MCF 10A (cell line): ENCODE measurements around the gene KIRREL3. TPM values are rescaled to one million over a fixed set of nuclear protein-coding genes. Genes with fewer than 3 reads are reported as not detected.
A peak's percentile ranks its signal among the peaks of the same experiment; 100 is the strongest.

Experiments
- BruUV-seq: library from RNA; stranded (reverse); fragments of 400-500 nt; replicated peaks from 2 replicates; lab custom pipeline; 2021; lab: Mats Ljungman, UMichigan
- CTCF ChIA-PET: fragments of 300-600 bp; sonication (Branson Sonifier 250); formaldehyde crosslinking; extraction: SDS; loops from one replicate; lab custom pipeline; 2021; ENCODE audit warnings: antibody characterized with exemption, inconsistent platforms; lab: Yijun Ruan, JAX
- POLR2A ChIA-PET: fragments of 300-600, 350-650 bp; sonication (Branson Sonifier 250); formaldehyde crosslinking; extraction: SDS; loops from one replicate; lab custom pipeline; 2020; ENCODE audit warnings: antibody characterized with exemption, inconsistent platforms; lab: Yijun Ruan, JAX
- DNase-seq: peaks from one replicate; pipeline ENCODE4 v3.0.0-alpha.2; 2018; ENCODE audit not compliant: unreplicated experiment
- H3K27ac Mint-ChIP-seq: one replicate; pipeline ENCODE4 v1.8.0; 2022; ENCODE audit warnings: mild to moderate bottlenecking, low read depth, mixed read lengths; ENCODE audit not compliant: unreplicated experiment
- H3K27me3 Mint-ChIP-seq: one replicate; pipeline ENCODE4 v1.8.0; 2022; ENCODE audit warnings: mixed read lengths; ENCODE audit not compliant: insufficient read depth, unreplicated experiment
- H3K36me3 Mint-ChIP-seq: one replicate; pipeline ENCODE4 v1.8.0; 2022; ENCODE audit warnings: mild to moderate bottlenecking, moderate library complexity, mixed read lengths; ENCODE audit not compliant: insufficient read depth, unreplicated experiment
- H3K4me1 Mint-ChIP-seq: one replicate; pipeline ENCODE4 v1.8.0; 2022; ENCODE audit warnings: mixed read lengths; ENCODE audit not compliant: insufficient read depth, unreplicated experiment
- H3K4me3 Mint-ChIP-seq: one replicate; pipeline ENCODE4 v1.8.0; 2022; ENCODE audit warnings: mild to moderate bottlenecking, moderate library complexity, mixed read lengths; ENCODE audit not compliant: unreplicated experiment
- H3K9me3 Mint-ChIP-seq: one replicate; pipeline ENCODE4 v1.8.0; 2022; ENCODE audit warnings: mixed read lengths; ENCODE audit not compliant: unreplicated experiment
- intact Hi-C: fragments of 100-400 bp; cut with micrococcal nuclease; formaldehyde crosslinking; loops from 2 replicates; pipeline ENCODE4 v1.14.1; 2022
- total RNA-seq: library from RNA; stranded (reverse); gene quantifications from 2 replicates; pipeline ENCODE4 v1.2.3, GENCODE V29; 2022
- TF ChIP-seq, protein P1 (sequence below): fragments of 200-600 bp; IDR thresholded peaks from one replicate; pipeline ENCODE4 v1.8.0; 2022; ENCODE audit warnings: antibody characterized with exemption, mild to moderate bottlenecking; ENCODE audit not compliant: unreplicated experiment

KIRREL3 gene
- total RNA-seq, 1 experiment from 2014 or later, result not detected

DNA sequence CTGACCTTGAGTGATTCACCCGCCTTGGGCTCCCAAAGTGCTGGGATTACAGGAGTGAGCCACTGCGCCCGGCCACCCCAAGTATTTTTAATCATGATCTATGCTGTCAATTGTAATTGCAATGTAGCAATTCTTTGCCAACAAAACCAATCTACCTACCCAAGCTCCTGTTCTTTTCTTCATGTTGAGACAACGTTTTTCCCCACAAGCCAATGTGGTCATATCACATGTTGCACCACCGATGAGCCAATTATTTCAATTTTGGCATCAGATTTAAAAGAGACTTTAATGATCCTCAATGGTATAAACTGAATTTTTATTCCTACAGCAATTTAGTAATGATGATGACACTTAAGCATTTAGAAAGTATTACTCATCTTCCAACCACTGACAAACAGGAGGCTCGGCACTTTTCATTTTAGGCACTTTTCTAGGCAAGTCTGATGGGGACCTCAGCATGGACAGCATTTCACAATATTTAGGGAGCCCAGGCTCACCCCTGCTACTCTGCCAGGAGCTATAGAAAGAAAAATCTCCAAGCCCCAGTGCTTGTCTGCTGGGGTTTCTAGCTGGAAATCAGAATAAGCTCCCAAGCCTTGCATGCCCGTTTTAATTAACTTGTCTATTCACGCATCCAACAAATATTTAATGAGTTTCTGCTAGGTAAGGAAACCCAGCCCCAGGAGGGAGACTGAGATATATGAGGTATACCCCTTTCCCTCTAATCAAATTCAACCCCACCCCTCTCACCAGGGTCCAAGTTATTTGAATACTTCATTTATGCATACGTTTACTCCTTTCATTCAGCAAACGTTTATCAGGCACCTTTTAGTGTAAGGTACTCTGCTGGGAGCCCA lies 353.6 kb downstream of the KIRREL3 start:
- H3K27ac Mint-ChIP-seq, result peak overlapping the region; percentile 68
- ChIA-PET CTCF (interaction anchor here (0.5 to 1.6 kb wide), 4 partner anchors 166 to 364 kb away, joined by 3 read pairs; no protein-coding TSS in a partner anchor), POLR2A (interaction anchor here (0.6 kb wide), 1 partner anchor 365 kb away, joined by 4 read pairs; no protein-coding TSS in a partner anchor)
- intact Hi-C loops, result no loop called here
- H3K27me3 Mint-ChIP-seq, result no peaks in the 10 kb centered on the region
- H3K36me3 Mint-ChIP-seq, result no peaks in the 10 kb centered on the region
- no TSS peak for BruUV-seq
- H3K4me1 Mint-ChIP-seq, result peaks cover 20% of the 10 kb centered on the region
- DNase-seq, result peak; percentile 62
- H3K9me3 Mint-ChIP-seq, result no peaks in the 10 kb centered on the region
- TF ChIP-seq, protein P1, sequence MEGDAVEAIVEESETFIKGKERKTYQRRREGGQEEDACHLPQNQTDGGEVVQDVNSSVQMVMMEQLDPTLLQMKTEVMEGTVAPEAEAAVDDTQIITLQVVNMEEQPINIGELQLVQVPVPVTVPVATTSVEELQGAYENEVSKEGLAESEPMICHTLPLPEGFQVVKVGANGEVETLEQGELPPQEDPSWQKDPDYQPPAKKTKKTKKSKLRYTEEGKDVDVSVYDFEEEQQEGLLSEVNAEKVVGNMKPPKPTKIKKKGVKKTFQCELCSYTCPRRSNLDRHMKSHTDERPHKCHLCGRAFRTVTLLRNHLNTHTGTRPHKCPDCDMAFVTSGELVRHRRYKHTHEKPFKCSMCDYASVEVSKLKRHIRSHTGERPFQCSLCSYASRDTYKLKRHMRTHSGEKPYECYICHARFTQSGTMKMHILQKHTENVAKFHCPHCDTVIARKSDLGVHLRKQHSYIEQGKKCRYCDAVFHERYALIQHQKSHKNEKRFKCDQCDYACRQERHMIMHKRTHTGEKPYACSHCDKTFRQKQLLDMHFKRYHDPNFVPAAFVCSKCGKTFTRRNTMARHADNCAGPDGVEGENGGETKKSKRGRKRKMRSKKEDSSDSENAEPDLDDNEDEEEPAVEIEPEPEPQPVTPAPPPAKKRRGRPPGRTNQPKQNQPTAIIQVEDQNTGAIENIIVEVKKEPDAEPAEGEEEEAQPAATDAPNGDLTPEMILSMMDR, result no peak
- H3K4me3 Mint-ChIP-seq, result peak overlapping the region; percentile 19

DNA sequence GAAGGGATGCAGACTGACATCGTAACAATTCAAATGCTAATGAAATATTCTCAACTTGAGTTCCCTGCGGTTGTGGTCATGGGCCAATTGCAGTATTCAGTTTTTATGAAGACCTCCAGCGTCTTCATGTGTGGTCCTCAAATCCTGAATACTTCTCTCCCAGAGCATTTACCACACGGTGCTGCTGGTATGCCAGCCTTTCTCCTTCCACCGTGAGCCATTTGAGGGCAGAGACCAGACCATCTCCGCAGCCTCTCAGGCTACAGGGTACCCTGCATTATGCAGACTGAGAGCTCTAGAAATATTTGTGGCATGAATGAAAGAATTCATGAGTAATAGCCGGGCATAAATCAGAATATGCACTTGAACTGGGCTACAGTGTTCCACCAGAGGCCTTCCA lies 355.4 kb downstream of the KIRREL3 start:
- POLR2A ChIA-PET, result no interaction called here
- Mint-ChIP-seq H3K4me1 (peaks cover 20% of the 10 kb centered on the region), H3K27me3 (no peaks in the 10 kb centered on the region), H3K4me3 (no peak overlapping the region), H3K9me3 (no peaks in the 10 kb centered on the region), H3K27ac (no peak overlapping the region), H3K36me3 (no peaks in the 10 kb centered on the region)
- intact Hi-C loops, result no loop called here
- BruUV-seq, result no TSS peak
- TF ChIP-seq, protein P1, result no peak
- CTCF ChIA-PET, result interaction anchor here (1.0 to 1.6 kb wide), 2 partner anchors 38 to 345 kb away, joined by 3 to 4 read pairs; no protein-coding TSS in a partner anchor
- DNase-seq, result no peak

DNA sequence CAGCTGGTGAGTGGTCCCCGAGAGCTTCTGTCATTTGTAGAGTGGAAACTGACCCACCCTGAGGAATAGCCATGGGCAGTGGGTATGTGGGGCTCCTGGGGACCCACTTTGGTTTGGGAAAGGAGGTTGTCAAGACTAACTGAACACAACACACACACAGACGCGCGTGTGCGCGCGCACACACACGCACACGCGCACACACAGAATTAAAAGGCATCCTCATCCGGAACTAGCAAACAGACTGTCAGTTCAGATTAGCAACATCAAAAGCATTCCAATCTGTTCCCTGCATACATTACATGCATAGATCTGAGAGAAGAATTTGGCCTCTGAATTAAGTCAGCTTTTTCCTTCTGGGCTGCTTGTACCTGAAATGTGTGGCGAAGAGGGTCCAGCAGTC lies 360.4 kb downstream of the KIRREL3 start:
- no TSS peak for BruUV-seq
- Mint-ChIP-seq H3K27me3 (no peaks in the 10 kb centered on the region), H3K36me3 (no peaks in the 10 kb centered on the region), H3K4me3 (no peak overlapping the region), H3K9me3 (no peaks in the 10 kb centered on the region), H3K27ac (no peak overlapping the region), H3K4me1 (peaks cover 9% of the 10 kb centered on the region)
- intact Hi-C loops, result no loop called here
- POLR2A ChIA-PET, result no interaction called here
- no peak for DNase-seq
- CTCF ChIA-PET, result no interaction called here
- TF ChIP-seq, protein P1, result no peak

DNA sequence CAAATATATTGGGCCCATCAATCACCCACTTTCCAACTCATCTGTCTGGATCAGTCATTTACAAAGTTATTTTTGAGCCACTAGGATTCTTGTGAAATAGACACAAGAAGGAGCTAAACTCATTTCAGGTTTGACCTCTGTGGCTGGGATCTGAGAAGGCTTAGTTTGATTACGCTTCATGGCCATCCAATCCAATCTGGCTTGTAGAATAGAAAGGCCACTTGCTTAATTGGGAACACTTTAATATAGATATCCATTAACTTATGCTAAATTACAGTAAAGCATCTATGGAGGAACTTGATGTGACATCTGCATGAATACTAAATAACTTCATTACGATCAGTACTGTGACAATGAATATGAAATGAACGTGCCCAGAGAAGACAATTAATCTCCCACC lies 360.9 kb downstream of the KIRREL3 start:
- CTCF ChIA-PET, result no interaction called here
- H3K4me3 Mint-ChIP-seq, result no peak overlapping the region
- TF ChIP-seq, protein P1, result no peak
- BruUV-seq, result no TSS peak
- no peak for DNase-seq
- no peaks in the 10 kb centered on the region for H3K36me3 Mint-ChIP-seq
- H3K9me3 Mint-ChIP-seq, result no peaks in the 10 kb centered on the region
- H3K27me3 Mint-ChIP-seq, result no peaks in the 10 kb centered on the region
- intact Hi-C loops, result no loop called here
- POLR2A ChIA-PET, result no interaction called here
- peaks cover 9% of the 10 kb centered on the region for H3K4me1 Mint-ChIP-seq
- no peak overlapping the region for H3K27ac Mint-ChIP-seq
